GM20000 (cell line): ENCODE results near the gene HSPB7.
"Not testable (repeated sequence)": the region's sequence is repeated elsewhere in the genome, so short reads cannot be mapped to it uniquely, and the experiment has no call there.

ENCODE experiments used
- DNase-seq: peaks from one replicate; pipeline ENCODE4 v3.0.0; 2012; ENCODE audit warnings: low spot score
- TF ChIP-seq, protein P1 (sequence below): IDR thresholded peaks from 2 replicates; pipeline ENCODE4 v1.5.1; 2012; ENCODE audit warnings: mild to moderate bottlenecking, control low read depth; ENCODE audit errors: extremely low read depth, missing control alignments

HSPB7 gene

DNA sequence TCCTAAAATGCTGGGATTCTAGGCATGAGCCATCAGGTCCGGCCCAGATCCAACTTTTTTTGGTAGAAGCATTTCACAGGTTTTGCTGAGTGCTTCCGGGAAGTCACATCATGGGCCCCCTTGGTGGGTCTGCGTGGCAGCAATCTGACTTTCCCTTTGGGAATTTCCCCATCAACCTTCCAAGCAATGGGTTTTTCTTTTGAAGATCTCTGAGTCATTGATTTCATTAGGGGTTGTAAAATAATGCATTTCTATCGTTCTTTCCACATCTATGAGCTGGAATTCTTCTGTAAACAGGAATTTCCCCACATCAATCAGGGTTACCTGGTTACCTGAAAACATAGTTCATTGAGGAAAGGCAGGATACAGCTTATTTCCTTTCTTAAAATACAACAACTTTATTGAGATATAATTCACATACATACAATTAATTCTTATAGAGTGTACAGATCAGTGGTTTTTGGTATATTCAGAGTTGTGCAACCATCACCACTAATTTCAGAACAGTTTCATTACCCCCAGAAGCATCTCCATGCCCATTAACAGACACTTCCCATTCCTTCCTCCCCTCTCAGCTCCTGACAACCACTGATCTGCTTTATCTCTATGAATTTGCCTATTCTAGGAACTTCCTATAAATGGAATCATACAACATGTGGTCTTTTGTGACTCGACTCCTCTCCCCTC lies 32.1 kb downstream of the HSPB7 start:
- no peak for DNase-seq
- TF ChIP-seq, protein P1, sequence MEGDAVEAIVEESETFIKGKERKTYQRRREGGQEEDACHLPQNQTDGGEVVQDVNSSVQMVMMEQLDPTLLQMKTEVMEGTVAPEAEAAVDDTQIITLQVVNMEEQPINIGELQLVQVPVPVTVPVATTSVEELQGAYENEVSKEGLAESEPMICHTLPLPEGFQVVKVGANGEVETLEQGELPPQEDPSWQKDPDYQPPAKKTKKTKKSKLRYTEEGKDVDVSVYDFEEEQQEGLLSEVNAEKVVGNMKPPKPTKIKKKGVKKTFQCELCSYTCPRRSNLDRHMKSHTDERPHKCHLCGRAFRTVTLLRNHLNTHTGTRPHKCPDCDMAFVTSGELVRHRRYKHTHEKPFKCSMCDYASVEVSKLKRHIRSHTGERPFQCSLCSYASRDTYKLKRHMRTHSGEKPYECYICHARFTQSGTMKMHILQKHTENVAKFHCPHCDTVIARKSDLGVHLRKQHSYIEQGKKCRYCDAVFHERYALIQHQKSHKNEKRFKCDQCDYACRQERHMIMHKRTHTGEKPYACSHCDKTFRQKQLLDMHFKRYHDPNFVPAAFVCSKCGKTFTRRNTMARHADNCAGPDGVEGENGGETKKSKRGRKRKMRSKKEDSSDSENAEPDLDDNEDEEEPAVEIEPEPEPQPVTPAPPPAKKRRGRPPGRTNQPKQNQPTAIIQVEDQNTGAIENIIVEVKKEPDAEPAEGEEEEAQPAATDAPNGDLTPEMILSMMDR, result no peak

DNA sequence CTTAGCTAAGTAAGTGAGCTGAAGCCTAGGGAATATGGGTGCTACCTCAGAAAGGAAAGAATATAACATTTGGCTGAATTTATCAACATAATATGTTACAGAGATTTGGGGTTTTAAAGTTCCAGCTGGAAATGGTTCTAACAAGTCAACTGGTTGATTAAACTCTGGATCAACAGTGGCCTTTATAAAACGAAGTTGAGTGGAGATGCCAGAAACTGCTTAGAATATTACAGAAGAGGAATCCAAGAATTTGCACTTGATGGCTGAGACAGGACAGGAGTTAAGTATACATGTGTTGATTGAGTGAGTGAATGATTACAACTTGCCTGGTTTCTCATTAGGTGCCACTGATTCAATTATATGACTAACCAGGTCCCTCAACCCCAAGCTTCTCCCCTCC lies 34.6 kb downstream of the HSPB7 start:
- TF ChIP-seq, protein P1, result no peak
- no peak for DNase-seq

DNA sequence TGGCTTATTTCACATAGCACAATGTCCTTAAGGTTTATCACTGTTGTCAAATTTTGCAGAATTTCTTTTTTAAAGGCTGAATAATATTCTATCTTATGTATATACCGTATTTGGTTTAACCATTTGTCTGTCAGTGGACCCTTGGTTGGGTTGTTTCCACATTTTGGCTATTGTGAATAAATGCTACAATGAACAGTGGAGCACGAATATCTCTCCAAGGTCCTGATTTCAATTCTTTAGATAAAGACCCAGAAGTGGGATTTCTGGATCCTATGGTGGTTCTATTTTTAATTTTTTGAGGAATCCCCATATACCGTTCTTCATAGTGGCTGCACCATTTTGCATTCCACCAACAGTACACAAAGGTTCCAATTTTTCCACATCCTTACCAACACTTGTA lies 36.2 kb downstream of the HSPB7 start:
- no peak for DNase-seq
- TF ChIP-seq, protein P1, result no peak

DNA sequence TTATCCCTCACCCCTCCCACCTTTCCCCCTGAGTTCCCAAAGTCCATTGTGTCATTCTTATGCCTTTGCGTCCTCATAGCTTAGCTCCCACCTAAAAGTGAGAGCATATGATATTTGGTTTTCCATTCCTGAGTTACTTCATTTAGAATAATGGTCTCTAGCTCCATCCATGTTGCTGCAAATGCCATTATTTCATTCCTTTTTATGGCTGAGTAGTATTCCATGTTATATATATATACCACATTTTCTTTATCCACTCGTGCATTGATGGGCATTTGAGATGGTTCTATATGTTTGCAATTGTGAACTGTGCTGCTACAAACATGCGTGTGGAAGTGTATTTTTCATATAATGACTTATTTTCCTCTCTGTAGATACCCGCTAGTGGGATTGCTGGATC lies 39.9 kb downstream of the HSPB7 start:
- not testable (repeated sequence) for DNase-seq

DNA sequence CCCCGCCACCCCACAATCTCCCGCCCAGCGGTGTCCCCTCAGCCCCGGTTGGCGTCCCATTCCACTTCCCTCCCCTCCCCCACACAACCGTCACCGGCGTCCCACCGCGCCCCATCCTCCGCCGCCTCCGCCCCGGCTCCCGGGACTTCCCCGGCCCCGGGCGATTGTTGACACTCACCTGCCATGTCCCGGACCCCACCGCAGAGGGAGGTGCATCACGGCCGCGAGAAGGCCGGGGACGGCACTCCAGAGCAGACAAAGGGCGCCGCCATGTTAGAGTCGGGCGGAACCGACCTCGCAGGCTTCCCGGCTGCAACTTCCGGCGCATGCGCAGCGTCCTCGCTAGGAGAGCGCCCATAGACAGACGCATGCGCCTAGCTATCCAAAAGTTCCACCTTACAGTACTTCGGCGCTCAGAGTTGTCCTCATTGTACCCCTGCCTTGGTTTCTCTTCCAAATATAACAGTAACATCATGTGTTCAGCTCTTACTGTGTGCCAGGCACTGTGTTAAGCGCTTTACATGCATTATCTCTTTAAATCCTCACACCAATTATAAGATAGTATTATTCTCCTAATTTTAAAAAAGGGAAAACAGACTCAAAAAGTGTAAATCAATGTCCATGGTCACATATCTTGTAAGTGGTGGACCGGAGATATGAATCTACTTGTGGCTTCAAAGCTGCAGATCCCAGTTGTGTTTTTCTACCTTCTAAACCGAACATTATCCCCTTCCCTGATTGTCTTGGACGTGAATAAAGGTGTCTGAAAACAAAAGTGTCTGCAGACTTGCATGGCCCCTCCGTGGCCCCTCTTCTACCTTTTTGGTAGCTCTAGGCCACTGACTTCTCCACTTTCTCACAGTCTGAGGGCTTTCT lies 41.8 kb downstream of the HSPB7 start, which contains the start of gene ZBTB17:
TSS of gene ZBTB17 (minus strand) at position 297 of the 876 bp plus-strand sequence. CDS start 27,606 bp downstream, outside the sequence.
- TF ChIP-seq, protein P1, result no peak
- DNase-seq, result peak; percentile 95

DNA sequence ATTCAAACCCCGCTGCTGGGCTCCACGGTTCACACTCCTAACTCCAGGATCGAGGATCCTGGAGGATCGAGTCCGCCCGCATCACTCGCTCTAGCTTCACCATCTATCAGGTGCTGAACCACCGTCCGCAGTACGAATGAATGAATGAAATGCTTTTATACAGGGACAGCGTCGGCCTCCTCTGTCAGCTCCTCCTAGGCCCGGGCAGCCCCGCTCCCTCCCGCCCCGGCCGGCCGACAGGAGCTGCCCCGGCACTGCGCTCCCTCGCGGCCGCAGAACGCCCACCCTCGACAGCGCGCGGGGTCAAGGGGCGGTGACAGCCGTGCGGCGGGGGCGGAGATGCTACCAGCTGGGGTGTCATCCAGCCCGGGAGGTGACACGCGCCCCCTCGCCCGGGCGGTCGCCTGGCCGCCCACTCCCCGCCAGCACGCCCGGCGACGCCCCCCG lies 42.5 kb downstream of the HSPB7 start:
- DNase-seq, result peak; percentile 87
- TF ChIP-seq, protein P1, result no peak

DNA sequence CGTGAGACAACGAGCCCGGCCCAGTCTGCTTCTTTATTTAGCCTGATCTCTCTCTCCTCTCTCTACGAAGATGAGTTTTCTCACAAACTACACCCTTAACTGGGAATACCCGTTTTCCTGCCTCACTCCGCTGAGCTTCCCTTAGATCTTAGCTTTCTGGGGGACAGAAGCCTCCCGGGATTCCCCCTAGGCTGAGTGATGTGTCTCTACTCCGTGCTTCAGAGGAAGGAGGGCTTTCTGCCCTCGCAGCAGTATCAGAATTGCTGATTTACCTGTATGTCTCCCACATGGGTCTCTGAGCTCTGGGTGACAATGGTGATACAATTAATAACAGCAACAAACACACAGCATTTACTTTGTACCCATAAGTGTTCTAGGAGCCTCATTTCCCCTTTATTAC lies 43.0 kb downstream of the HSPB7 start:
- peak; percentile 69 for DNase-seq
- TF ChIP-seq, protein P1, result no peak

DNA sequence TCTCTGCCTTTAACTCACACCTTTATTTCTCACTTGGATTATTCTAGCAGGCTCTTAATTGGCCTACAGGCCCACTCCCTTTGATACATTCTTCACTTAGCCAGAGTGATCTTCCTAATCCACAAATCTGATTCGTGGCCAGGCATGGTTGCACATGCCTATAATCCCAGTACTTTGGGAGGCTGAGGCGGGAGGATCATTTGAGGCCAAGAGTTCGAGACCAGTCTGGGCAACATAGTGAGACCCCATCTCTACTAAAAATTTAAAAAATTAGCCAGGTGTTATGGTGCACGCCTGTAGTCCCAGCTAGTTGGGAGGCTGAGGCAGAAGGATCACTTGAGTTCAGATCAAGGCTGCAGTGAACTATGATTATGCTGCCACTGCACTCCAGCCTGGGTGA lies 44.1 kb downstream of the HSPB7 start:
- DNase-seq, result no peak
- TF ChIP-seq, protein P1, result no peak
